Measurements from ENCODE around the gene SLC44A1.

- TF ChIP-seq ELF4 (IDR thresholded peaks at IDR 0.05) (no peak), TARDBP (IDR thresholded peaks at IDR 0.05) (no peak), SP1 (IDR thresholded peaks at IDR 0.05) (no peak), FOXK2 (IDR thresholded peaks at IDR 0.05) (no peak), FOXA1 (IDR thresholded peaks at IDR 0.05) (no peak), HDGF (IDR thresholded peaks at IDR 0.05; ENCODE audit: borderline replicate concordance) (no peak), ZNF384 (IDR thresholded peaks at IDR 0.05) (no peak), BHLHE40 (IDR thresholded peaks at IDR 0.05; ENCODE audit: borderline replicate concordance) (no peak), L3MBTL2 (conservative IDR thresholded peaks at IDR 0.05) (no peak), LEF1 (IDR thresholded peaks at IDR 0.05; ENCODE audit: borderline replicate concordance) (no peak), FOXM1 (IDR thresholded peaks at IDR 0.05; ENCODE audit: borderline replicate concordance) (no peak), ARNT (IDR thresholded peaks at IDR 0.05) (no peak), NFRKB (IDR thresholded peaks at IDR 0.05) (no peak)
- TF ChIP-seq, protein P1, sequence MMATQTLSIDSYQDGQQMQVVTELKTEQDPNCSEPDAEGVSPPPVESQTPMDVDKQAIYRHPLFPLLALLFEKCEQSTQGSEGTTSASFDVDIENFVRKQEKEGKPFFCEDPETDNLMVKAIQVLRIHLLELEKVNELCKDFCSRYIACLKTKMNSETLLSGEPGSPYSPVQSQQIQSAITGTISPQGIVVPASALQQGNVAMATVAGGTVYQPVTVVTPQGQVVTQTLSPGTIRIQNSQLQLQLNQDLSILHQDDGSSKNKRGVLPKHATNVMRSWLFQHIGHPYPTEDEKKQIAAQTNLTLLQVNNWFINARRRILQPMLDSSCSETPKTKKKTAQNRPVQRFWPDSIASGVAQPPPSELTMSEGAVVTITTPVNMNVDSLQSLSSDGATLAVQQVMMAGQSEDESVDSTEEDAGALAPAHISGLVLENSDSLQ (IDR thresholded peaks at IDR 0.05), result no peak
These were observed 74.3 kb downstream of the SLC44A1 start for GRCh38 chr9:105318729-105319191.
